ENCODE data around the gene RGSL1. TPM values are rescaled to one million over a fixed set of nuclear protein-coding genes. Genes with fewer than 3 reads are reported as not detected.

Gene RGSL1
- total RNA-seq, 2 experiments from 2014 or later: not detected

DNA sequence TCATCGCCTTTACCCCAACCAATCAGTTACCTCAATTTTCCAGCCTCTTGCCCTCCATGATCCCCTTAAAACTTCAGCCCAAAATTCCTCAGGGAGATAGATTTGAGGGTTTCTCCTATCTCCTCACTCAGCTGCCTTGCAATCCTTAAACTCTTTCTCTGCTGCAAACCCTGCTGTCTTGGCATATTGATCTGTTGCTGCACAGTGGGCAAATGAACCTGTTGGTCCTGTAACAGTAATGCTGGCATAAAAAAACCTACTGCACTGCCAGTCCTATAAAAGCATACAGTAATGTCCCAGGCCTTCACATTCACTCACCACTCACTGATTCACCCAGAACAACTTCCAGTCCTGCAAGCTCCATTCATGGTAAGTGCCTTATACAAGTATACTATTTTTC lies 44.4 kb upstream of the RGSL1 start:
- Histone ChIP-seq H3K27ac (ENCODE audit: low read depth in 1 of 2, low read length in 2 of 2) (no peak overlapping the region), H3K4me3 (ENCODE audit: low read length) (no peak overlapping the region), H3K36me3 (ENCODE audit: insufficient read depth, low read length) (no peaks in the 10 kb centered on the region), H3K9me3 (ENCODE audit: control insufficient read depth in 1 of 2, insufficient read depth in 1 of 2, low read length in 2 of 2) (no peaks in the 10 kb centered on the region), H3K27me3 (ENCODE audit: control insufficient read depth in 1 of 2, insufficient read depth in 2 of 2, low read length in 2 of 2) (peaks cover 12 to 15% of the 10 kb centered on the region in 2 experiments), H3K4me1 (ENCODE audit: insufficient read depth, low read length) (no peaks in the 10 kb centered on the region)
- no peaks in the 10 kb centered on the region for H3K4me1 Mint-ChIP-seq (ENCODE audit: low read depth)
- no peak overlapping the region for H3K4me3 Mint-ChIP-seq
- H3K9me3 Mint-ChIP-seq: no peaks in the 10 kb centered on the region
- intact Hi-C loops (cut with DNase I, micrococcal nuclease): no loop called here
- TF ChIP-seq, protein P1, sequence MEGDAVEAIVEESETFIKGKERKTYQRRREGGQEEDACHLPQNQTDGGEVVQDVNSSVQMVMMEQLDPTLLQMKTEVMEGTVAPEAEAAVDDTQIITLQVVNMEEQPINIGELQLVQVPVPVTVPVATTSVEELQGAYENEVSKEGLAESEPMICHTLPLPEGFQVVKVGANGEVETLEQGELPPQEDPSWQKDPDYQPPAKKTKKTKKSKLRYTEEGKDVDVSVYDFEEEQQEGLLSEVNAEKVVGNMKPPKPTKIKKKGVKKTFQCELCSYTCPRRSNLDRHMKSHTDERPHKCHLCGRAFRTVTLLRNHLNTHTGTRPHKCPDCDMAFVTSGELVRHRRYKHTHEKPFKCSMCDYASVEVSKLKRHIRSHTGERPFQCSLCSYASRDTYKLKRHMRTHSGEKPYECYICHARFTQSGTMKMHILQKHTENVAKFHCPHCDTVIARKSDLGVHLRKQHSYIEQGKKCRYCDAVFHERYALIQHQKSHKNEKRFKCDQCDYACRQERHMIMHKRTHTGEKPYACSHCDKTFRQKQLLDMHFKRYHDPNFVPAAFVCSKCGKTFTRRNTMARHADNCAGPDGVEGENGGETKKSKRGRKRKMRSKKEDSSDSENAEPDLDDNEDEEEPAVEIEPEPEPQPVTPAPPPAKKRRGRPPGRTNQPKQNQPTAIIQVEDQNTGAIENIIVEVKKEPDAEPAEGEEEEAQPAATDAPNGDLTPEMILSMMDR (IDR thresholded peaks at IDR 0.05): no peak
- ChIA-PET POLR2A (no interaction called here), CTCF (interaction anchor here (1.1 kb wide), 1 partner anchor 9 kb away, joined by 4 read pairs; no protein-coding TSS in a partner anchor)
- ATAC-seq (ENCODE audit: poor library complexity) (no peak), DNase-seq (no peak)
- no peaks in the 10 kb centered on the region for H3K36me3 Mint-ChIP-seq (ENCODE audit: low read depth)
- H3K27me3 Mint-ChIP-seq: peaks cover 48% of the 10 kb centered on the region
- no peak overlapping the region for H3K27ac Mint-ChIP-seq

DNA sequence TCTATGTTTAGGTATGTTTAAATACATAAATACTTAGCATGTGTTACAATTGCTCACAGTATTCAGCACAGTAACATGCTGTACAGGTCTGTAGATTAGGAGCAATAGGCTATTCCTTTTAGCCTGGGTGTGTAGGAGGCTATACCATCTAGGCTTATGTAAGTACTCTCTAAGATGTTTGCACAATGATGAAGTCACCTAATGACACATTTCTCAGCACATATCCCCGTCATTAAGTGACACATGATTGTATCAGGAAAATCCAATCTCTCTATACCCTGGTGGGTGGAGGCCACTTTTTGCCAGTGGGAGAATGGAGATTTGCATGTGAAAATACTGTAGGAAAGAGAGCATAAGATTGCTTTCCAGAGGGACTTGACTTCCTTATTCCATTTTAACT lies 43.9 kb upstream of the RGSL1 start:
- intact Hi-C loops (cut with DNase I, micrococcal nuclease): no loop called here
- POLR2A ChIA-PET: no interaction called here
- no peaks in the 10 kb centered on the region for H3K9me3 ChIP-seq (ENCODE audit: control insufficient read depth in 1 of 2, insufficient read depth in 1 of 2, low read length in 2 of 2)
- CTCF ChIA-PET: no interaction called here
- H3K27ac ChIP-seq (ENCODE audit: low read depth in 1 of 2, low read length in 2 of 2): no peak overlapping the region
- ATAC-seq (ENCODE audit: poor library complexity) (no peak), DNase-seq (no peak)
- no peaks in the 10 kb centered on the region for H3K36me3 Mint-ChIP-seq (ENCODE audit: low read depth)
- peaks cover 12 to 15% of the 10 kb centered on the region in 2 experiments for H3K27me3 ChIP-seq (ENCODE audit: control insufficient read depth in 1 of 2, insufficient read depth in 2 of 2, low read length in 2 of 2)
- no peak overlapping the region for H3K4me3 Mint-ChIP-seq
- H3K9me3 Mint-ChIP-seq: no peaks in the 10 kb centered on the region
- H3K4me3 ChIP-seq (ENCODE audit: low read length): no peak overlapping the region
- no peaks in the 10 kb centered on the region for H3K4me1 Mint-ChIP-seq (ENCODE audit: low read depth)
- no peak overlapping the region for H3K27ac Mint-ChIP-seq
- H3K4me1 ChIP-seq (ENCODE audit: insufficient read depth, low read length): no peaks in the 10 kb centered on the region
- TF ChIP-seq, protein P1 (IDR thresholded peaks at IDR 0.05): no peak
- no peaks in the 10 kb centered on the region for H3K36me3 ChIP-seq (ENCODE audit: insufficient read depth, low read length)
- peaks cover 52% of the 10 kb centered on the region for H3K27me3 Mint-ChIP-seq

DNA sequence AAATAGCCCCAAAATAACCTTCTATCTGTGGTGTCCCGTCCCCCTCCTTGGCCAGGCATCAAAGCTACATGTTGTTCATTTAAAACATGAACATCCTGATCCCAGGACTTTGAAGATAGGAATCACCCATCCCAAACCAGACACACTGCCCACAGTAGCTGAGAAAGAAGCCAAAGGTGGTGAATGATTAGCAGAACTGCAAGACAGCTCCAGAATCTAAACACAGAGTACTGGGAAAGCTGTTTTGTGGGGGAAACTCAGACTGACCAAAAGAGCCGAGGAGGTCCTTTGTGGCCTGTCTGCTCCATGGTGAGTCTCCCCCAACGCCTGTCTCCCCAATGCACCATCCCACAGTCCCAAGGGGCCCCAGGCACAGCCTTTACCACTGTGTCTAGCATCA lies 42.2 kb upstream of the RGSL1 start:
- Mint-ChIP-seq H3K27me3 (peaks cover 57% of the 10 kb centered on the region), H3K4me3 (no peak overlapping the region), H3K9me3 (no peaks in the 10 kb centered on the region), H3K36me3 (ENCODE audit: low read depth) (no peaks in the 10 kb centered on the region), H3K27ac (no peak overlapping the region), H3K4me1 (ENCODE audit: low read depth) (no peaks in the 10 kb centered on the region)
- DNase-seq: no peak
- H3K9me3 ChIP-seq (ENCODE audit: control insufficient read depth in 1 of 2, insufficient read depth in 1 of 2, low read length in 2 of 2): no peaks in the 10 kb centered on the region
- peaks cover 12 to 15% of the 10 kb centered on the region in 2 experiments for H3K27me3 ChIP-seq (ENCODE audit: control insufficient read depth in 1 of 2, insufficient read depth in 2 of 2, low read length in 2 of 2)
- intact Hi-C loops (cut with DNase I, micrococcal nuclease): no loop called here
- H3K4me1 ChIP-seq (ENCODE audit: insufficient read depth, low read length): no peaks in the 10 kb centered on the region
- POLR2A ChIA-PET: no interaction called here
- no peak overlapping the region for H3K4me3 ChIP-seq (ENCODE audit: low read length)
- CTCF ChIA-PET: no interaction called here
- H3K27ac ChIP-seq (ENCODE audit: low read depth in 1 of 2, low read length in 2 of 2): no peak overlapping the region
- TF ChIP-seq, protein P1 (IDR thresholded peaks at IDR 0.05): no peak
- no peaks in the 10 kb centered on the region for H3K36me3 ChIP-seq (ENCODE audit: insufficient read depth, low read length)
- no peak for ATAC-seq (ENCODE audit: poor library complexity)

Data from CD4-positive, alpha-beta T cell (primary cell).